Astrocyte (in vitro differentiated cells and primary cell): ENCODE data around the gene ZNF862.

ENCODE experiments used
- CTCF ChIP-seq: IDR thresholded peaks from 2 replicates; pipeline ENCODE4 v1.5.1; 2011; ENCODE audit warnings: low read depth, mild to moderate bottlenecking, inconsistent platforms, low read length, moderate library complexity; ENCODE audit not compliant: insufficient read depth
- EZH2 ChIP-seq: IDR thresholded peaks from 2 replicates; pipeline ENCODE4 v1.6.1; 2012; ENCODE audit warnings: mild to moderate bottlenecking, low read length, inconsistent platforms; ENCODE audit not compliant: insufficient read depth

GRCh38 chr7:149879271-149879743, 41.1 kb downstream of the ZNF862 start:
- TF ChIP-seq CTCF (no peak), EZH2 (no peak)
